Stimulated activated CD8-positive, alpha-beta memory T cell treated with anti-CD3 and anti-CD28 coated beads, Interleukin-12 subunit alpha, Interleukin-12 subunit beta, amount 100 ng/mL, for 1 hour (primary cell): ENCODE measurements around the gene CCDC198.

Experiments used
- DNase-seq: peaks from one replicate; pipeline ENCODE4 v3.0.0-alpha.2; 2020; ENCODE audit warnings: low read depth

Gene CCDC198

DNA sequence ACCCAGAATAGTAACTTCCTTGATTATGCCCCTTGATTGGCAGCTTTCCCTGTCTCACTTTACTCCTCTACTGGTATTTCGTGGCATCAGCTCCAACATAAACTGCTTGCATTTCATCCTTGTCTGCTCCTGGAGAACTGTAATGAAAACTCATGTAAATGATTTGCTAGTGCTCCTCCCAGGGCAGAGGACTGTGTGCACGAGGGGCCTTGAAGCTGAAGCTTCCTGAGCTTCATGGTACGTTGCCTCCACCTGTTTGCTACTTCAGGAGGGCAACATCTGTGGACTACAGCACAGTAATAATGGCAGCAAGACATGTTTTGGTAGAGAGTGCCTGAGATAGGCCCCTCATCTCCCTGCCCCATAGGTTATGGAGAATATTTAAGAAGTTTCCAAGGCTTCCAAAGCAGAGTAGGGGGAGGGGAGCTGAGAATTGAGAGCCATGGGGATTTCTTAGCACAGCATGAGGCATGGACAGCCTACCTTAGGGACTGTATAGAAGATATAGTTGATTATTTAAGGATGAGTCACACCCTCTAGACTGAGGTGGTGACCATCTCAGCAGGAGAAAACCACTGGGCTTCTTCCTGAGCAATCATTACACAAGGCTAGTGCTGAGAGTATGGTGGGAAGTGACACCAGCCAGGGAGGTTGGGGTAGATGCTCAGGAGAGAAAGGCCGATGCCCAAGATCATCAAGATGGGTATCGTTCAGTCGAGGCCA is 29.5 kb downstream of the CCDC198 start:
- no peak for DNase-seq

DNA sequence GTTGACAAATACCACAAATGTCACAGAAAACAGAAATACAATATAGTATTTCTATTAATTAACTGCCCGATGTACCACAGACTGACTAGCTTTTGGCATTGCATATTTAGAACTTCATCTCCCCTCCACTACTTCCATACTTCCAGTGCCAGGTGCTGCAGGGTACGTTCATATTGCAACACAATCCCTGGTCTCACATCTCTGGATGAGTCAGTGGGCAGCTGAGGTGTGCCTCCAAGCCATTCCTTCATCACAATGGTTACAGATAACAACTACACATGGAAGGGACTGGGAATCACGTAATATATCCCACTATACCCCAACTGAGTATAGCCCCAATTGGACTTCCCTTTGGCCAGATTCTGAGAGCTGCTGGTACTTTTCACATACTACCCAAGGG is 31.1 kb downstream of the CCDC198 start:
- DNase-seq, result no peak

DNA sequence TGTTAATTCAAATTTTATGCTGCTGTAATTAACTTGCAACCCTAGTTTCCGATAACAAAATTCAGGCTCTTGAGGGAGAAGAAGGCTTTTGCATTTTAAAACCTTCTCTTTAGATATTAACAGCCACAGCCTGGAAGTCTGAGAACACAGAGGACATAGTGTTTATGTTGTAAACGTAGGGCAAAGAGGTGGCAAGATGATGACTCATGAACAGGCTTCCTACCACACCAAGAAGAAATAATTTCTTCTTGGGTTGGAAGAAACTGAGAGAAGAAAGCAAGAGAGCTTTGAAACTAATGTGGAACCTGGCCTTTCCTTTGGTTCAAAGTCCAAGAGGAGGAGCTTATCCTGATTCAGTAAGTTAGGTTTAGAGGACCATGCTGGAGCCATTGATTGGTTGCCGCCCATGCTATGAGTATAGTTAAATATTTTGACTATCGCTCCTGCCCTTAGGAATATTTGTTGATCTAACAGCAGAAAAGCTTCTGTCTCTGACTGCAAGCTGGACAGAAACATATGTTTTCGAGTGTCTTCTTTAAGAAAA is 31.8 kb downstream of the CCDC198 start:
- no peak for DNase-seq

DNA sequence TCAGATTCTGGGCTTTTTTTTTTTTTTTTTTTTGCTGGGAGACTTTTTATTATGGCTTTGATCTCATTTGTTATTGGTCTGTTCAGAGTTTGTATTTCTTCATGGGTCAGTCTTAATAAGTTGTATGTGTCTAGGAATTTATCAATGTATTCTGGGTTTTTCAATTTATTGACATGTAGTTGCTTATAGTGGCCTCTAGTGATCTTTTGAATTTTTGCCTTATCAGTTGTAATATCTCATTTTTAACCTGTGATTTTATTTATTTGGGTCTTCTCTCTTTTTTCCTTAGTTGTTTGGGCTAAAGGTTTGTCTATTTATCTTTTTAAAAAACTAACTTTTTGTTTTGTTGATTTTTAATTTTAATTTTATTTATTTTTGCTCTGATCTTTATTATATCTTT is 57.7 kb downstream of the CCDC198 start:
- DNase-seq, result no peak

DNA sequence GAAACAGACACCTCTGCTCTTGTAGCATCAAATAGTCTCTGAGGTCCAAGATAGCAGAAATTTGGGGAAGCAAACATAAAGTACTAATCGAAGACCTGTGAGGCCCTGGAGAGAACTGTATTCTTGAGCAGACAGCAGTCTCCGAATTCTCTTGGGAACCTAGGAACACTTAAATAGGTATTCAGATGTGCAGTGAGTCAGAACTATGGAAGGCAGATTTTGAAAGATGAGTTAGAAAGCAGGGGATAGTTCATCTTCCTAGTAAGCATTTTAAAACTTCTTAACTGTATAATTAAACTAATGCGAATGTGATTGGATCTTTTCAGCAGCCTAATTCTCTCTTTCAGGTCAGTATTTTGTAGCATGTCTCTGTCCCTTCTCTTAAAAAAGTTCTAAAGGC is 72.7 kb downstream of the CCDC198 start:
- DNase-seq, result no peak

DNA sequence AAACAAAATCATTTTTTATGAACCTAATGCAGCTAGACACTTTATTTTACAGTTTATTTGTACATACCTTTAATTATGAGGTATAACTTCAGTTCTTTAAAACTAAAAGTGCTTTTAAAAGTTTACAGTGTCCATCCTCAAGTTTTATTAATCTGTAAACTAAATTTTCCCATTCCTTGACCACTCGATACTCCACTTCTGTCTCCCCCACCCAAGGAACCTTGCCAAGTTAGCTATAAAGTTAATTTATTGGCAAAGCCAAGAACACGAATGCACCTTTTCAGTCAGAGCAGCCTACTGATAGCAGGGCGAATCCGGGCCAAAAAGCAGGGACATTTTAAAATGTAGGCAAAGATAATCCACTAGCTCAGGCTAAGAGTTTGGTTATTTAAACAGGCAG is 73.6 kb downstream of the CCDC198 start:
- DNase-seq, result no peak
